Tibial artery (tissue), 4 donors: Measurements from ENCODE around the gene OSTN.

ENCODE experiments used
- DNase-seq, 2 donors: peaks; one replicate each; pipeline ENCODE4 v3.0.0-alpha.2; 2019
- H3K27ac ChIP-seq, 2 donors: fragments of 200-600 bp; sonication (generic) in 1 of 2; 1 replicate in 1 of 2; 2 replicates in 1 of 2; pipeline ENCODE4 v1.5.1; 2018 to 2019; ENCODE audit warnings: mild to moderate bottlenecking in 1 of 2
- H3K27me3 ChIP-seq, 2 donors: fragments of 200-600 bp; sonication (generic) in 1 of 2; one replicate each; pipeline versions ENCODE4 v1.5.1 to v1.6.0; 2016 to 2019
- H3K36me3 ChIP-seq, 3 donors: fragments of 200-600 bp; sonication (generic) in 2 of 3; one replicate each; pipeline ENCODE4 v1.5.1; 2016 to 2019; ENCODE audit warnings: mild to moderate bottlenecking in 2 of 3
- H3K4me1 ChIP-seq, 4 donors: fragments of 200-600 bp; sonication (generic) in 2 of 4; 1 replicate in 3 of 4; 2 replicates in 1 of 4; pipeline ENCODE4 v1.5.1; 2016 to 2019
- H3K4me3 ChIP-seq, 2 donors: fragments of 200-600 bp; sonication (generic) in 1 of 2; 1 replicate in 1 of 2; 2 replicates in 1 of 2; pipeline ENCODE4 v1.5.1; 2018 to 2019; ENCODE audit warnings: mild to moderate bottlenecking in 2 of 2
- H3K9me3 ChIP-seq, 3 donors: fragments of 200-600 bp; sonication (generic) in 1 of 3; one replicate each; pipeline ENCODE4 v1.5.1; 2016 to 2019
- intact Hi-C: fragments of 100-400 bp; cut with DNase I; formaldehyde crosslinking; loops from one replicate; pipeline ENCODE4 v1.15.0; 2023; ENCODE audit warnings: low total_unique reads
- TF ChIP-seq, protein P1 (sequence below), 2 experiments: fragments of 200-600 bp in 1 of 2; fragments of 450-650 bp in 1 of 2; IDR thresholded peaks; one replicate each; pipeline ENCODE4 v1.5.1; 2017 to 2019; ENCODE audit warnings: antibody characterized with exemption in 2 of 2, mild to moderate bottlenecking in 1 of 2, moderate library complexity in 1 of 2

Gene OSTN

GRCh38 chr3:191165802-191166201 is 33.2 kb upstream of the OSTN start:
- TF ChIP-seq, protein P1, sequence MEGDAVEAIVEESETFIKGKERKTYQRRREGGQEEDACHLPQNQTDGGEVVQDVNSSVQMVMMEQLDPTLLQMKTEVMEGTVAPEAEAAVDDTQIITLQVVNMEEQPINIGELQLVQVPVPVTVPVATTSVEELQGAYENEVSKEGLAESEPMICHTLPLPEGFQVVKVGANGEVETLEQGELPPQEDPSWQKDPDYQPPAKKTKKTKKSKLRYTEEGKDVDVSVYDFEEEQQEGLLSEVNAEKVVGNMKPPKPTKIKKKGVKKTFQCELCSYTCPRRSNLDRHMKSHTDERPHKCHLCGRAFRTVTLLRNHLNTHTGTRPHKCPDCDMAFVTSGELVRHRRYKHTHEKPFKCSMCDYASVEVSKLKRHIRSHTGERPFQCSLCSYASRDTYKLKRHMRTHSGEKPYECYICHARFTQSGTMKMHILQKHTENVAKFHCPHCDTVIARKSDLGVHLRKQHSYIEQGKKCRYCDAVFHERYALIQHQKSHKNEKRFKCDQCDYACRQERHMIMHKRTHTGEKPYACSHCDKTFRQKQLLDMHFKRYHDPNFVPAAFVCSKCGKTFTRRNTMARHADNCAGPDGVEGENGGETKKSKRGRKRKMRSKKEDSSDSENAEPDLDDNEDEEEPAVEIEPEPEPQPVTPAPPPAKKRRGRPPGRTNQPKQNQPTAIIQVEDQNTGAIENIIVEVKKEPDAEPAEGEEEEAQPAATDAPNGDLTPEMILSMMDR (IDR thresholded peaks at IDR 0.05), result no peak
- intact Hi-C loops, result no loop called here
- H3K36me3 ChIP-seq, result no peaks in the 10 kb centered on the region

GRCh38 chr3:191166368-191166767 is 32.7 kb upstream of the OSTN start:
- H3K4me3 ChIP-seq, result no peak overlapping the region
- no peaks in the 10 kb centered on the region for H3K27me3 ChIP-seq
- intact Hi-C loops, result no loop called here
- no peaks in the 10 kb centered on the region for H3K4me1 ChIP-seq
- H3K27ac ChIP-seq, result no peak overlapping the region
- no peaks in the 10 kb centered on the region for H3K9me3 ChIP-seq
- DNase-seq, result no peak
- TF ChIP-seq, protein P1 (IDR thresholded peaks at IDR 0.05), result no peak
- H3K36me3 ChIP-seq, result no peaks in the 10 kb centered on the region

More at GRCh38 chr3:191165802-191166201, 33.2 kb upstream of the OSTN start:
- Histone ChIP-seq H3K27ac (no peak overlapping the region), H3K4me3 (no peak overlapping the region), H3K27me3 (no peaks in the 10 kb centered on the region), H3K4me1 (no peaks in the 10 kb centered on the region), H3K9me3 (no peaks in the 10 kb centered on the region)
- no peak for DNase-seq

DNA sequence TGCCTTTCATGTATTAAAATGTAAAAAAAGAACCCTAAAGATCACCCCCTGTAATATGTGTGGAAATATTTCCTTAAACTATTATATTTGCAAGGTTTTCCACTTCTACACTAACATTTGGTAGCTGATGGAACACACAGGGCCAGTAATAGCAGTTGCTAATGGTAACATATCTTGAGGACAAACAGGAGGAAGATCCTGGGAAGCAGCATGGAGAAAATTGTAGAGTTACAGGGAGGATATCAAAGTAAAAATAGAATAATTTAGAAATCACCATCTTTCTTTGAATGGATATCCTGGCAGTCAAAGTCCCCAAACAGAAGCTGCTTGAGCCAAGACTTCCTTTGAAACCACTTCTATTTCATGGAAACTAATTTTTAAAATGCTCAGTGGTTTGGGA is 29.5 kb upstream of the OSTN start:
- TF ChIP-seq, protein P1 (IDR thresholded peaks at IDR 0.05), result no peak
- H3K36me3 ChIP-seq, result no peaks in the 10 kb centered on the region
- no peaks in the 10 kb centered on the region for H3K27me3 ChIP-seq
- H3K9me3 ChIP-seq, result no peaks in the 10 kb centered on the region
- H3K27ac ChIP-seq, result no peak overlapping the region
- intact Hi-C loops, result no loop called here
- H3K4me3 ChIP-seq, result no peak overlapping the region
- DNase-seq, result no peak
- no peaks in the 10 kb centered on the region for H3K4me1 ChIP-seq

DNA sequence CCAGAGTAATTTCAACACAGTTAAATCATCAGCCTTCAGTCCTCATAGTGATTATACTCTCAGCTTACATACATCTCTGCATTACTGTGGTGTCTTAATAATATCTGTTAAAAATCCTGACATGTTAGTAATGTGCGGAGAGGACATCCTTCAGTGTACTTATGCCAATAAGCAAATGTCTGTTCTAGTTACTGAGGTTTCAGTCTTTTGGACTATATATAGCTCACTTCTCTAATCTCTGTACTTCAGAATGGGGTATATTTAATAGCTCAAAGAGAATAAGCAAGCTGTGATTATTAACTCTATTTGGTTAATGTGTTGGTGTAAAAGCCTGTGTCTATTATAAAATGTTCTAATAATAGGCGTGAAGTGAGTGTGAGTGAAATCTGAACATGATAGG is 28.9 kb upstream of the OSTN start:
- H3K27ac ChIP-seq, result no peak overlapping the region
- no peak overlapping the region for H3K4me3 ChIP-seq
- no peaks in the 10 kb centered on the region for H3K27me3 ChIP-seq
- no peaks in the 10 kb centered on the region for H3K4me1 ChIP-seq
- intact Hi-C loops, result no loop called here
- no peak for DNase-seq
- H3K9me3 ChIP-seq, result no peaks in the 10 kb centered on the region
- no peaks in the 10 kb centered on the region for H3K36me3 ChIP-seq
- TF ChIP-seq, protein P1 (IDR thresholded peaks at IDR 0.05), result no peak

- Histone ChIP-seq H3K27me3 (no peaks in the 10 kb centered on the region), H3K27ac (no peak overlapping the region), H3K9me3 (no peaks in the 10 kb centered on the region), H3K4me3 (no peak overlapping the region), H3K36me3 (no peaks in the 10 kb centered on the region), H3K4me1 (no peaks in the 10 kb centered on the region)
- intact Hi-C loops, result no loop called here
- TF ChIP-seq, protein P1 (IDR thresholded peaks at IDR 0.05), result no peak
- no peak for DNase-seq
These were observed 23.9 kb upstream of the OSTN start for GRCh38 chr3:191175102-191175501.
